OCI-LY3 (cell line): ENCODE results near the gene OR4E1.

Experiments
- CTCF ChIP-seq: fragments of 200-600, 300-600 bp; sonication (generic); IDR thresholded peaks from 2 replicates; pipeline ENCODE4 v1.5.1; 2014; ENCODE audit warnings: antibody characterized with exemption, low read length, low read depth
- EZH2phosphoT487 ChIP-seq: fragments of 200-600 bp; shearing (Covaris generic); IDR thresholded peaks from 2 replicates; pipeline ENCODE4 v1.6.1; 2018; ENCODE audit warnings: antibody characterized with exemption, mixed run types, low read depth

GRCh38 chr14:21675566-21675965 lies 1.9 kb upstream of the OR4E1 start:
- TF ChIP-seq CTCF (no peak), EZH2phosphoT487 (no peak)
